ENCODE measurements around the gene OPCML.

Gene OPCML

DNA sequence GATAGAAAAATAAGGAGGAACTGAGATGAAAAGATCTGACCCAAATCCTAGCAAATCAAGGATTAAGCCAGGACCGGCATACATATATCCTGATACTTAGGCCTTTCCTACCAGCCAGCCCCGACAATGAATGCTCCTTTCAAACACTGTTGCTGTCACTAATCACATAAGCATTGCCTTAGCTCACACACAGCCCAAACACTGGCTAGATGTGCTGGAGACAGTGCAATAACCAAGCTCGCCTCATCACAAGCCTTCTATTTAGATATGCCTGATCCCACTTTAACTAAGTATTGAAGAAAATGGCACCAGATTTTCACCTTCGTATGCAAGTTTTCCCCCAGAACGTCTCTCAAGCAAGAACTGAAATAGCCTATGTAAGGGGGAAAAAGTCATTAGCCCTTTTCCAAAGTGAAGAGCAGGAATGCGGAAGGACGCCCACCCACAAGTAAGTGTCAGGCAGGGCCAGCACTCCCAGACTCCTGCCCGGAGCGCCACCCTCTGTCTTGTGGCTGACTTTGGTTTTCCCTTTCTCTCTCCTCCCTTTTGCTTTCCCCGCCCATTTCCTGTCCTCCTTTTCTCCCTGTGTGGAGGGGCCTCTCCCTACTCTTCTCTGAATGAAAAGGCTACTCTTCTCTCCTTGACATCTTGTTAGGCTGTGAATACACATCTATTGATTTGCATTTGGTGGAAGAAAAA lies 8.9 kb upstream of the OPCML start:
- no peak for DNase-seq (ENCODE audit: low read depth in 2 of 2, low spot score in 1 of 2)

- DNase-seq (ENCODE audit: low read depth in 2 of 2, low spot score in 1 of 2): no peak
These were observed 3.9 kb upstream of the OPCML start for GRCh38 chr11:133536198-133536597.

- DNase-seq (ENCODE audit: low read depth in 2 of 2, low spot score in 1 of 2): no peak
These were observed 904 bp upstream of the OPCML start for GRCh38 chr11:133533205-133533604.

GRCh38 chr11:133531458-133531857 lies 843 bp downstream of the OPCML start:
- DNase-seq (ENCODE audit: low read depth in 2 of 2, low spot score in 1 of 2): no peak

DNA sequence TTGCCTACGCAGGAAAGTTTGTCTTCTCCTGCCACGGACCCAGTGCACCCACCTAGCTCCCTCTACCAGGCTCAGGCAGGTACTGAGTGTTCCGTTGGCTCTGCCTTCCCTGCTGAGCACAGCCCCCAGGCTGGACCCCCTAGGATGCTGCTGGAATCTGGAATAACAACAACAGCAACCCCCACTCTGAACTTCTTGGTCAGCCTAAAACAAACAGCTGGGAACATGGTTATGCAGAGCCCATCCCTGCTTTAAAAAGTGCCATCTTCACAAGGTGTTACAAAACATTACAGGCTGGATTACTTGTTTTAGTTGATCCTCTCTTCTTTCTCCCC lies 1.8 kb downstream of the OPCML start:
- no peak for DNase-seq (ENCODE audit: low read depth in 2 of 2, low spot score in 1 of 2)

GRCh38 chr11:133529807-133530500 lies 2.3 kb downstream of the OPCML start:
- DNase-seq (ENCODE audit: low read depth in 2 of 2, low spot score in 1 of 2): no peak

GRCh38 chr11:133526790-133527189 lies 5.5 kb downstream of the OPCML start:
- DNase-seq (ENCODE audit: low read depth in 2 of 2, low spot score in 1 of 2): no peak

- no peak for DNase-seq (ENCODE audit: low read depth in 2 of 2, low spot score in 1 of 2)
These were observed 6.3 kb downstream of the OPCML start for GRCh38 chr11:133525976-133526375.

GRCh38 chr11:133524488-133524887 lies 7.8 kb downstream of the OPCML start:
- no peak for DNase-seq (ENCODE audit: low read depth in 2 of 2, low spot score in 1 of 2)

GRCh38 chr11:133522344-133522743 lies 10.0 kb downstream of the OPCML start:
- DNase-seq (ENCODE audit: low read depth in 2 of 2, low spot score in 1 of 2): no peak

GRCh38 chr11:133521502-133521901 lies 10.8 kb downstream of the OPCML start:
- DNase-seq (ENCODE audit: low read depth in 2 of 2, low spot score in 1 of 2): no peak

GRCh38 chr11:133520707-133521106 lies 11.6 kb downstream of the OPCML start:
- no peak for DNase-seq (ENCODE audit: low read depth in 2 of 2, low spot score in 1 of 2)

DNA sequence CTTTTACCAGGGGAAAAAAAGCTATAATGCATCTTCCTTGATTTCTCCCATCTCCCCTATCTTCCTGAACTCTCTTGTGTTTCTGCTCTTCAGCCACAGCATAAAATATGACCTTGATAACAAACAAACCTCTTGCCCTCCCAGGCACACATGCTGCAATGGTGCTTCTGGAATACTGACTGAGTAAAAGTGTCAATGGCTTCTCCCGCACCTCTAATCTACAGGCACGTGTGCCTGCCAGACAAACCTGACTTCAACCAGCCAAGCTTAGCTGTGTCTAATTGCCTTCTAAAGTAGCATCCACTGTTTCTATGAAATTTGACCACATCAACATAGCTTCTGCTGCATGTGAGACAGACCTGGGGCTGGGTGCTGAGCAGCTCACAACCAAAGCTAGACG lies 12.7 kb downstream of the OPCML start:
- DNase-seq (ENCODE audit: low read depth in 2 of 2, low spot score in 1 of 2): no peak

GRCh38 chr11:133518702-133519264 lies 13.5 kb downstream of the OPCML start:
- DNase-seq (ENCODE audit: low read depth in 2 of 2, low spot score in 1 of 2): no peak

DNA sequence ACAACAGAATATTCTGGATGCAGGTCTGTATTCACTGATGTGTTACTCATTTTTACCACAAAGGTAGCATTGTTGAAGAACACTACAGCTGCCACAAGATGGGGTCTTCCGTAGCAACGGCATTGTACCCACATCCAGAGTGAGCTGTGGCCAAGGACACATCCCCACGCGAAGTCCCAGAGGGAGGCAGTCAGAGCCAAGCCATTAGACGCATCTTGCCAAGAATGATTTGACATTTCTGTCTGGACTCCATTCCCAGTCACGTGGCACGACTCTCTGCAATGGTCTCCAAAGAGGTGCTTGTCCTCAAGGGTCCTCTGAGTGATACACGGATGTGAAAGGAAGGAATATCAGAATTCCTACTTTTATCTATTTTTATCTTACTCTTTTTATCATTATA lies 15.5 kb downstream of the OPCML start:
- no peak for DNase-seq (ENCODE audit: low read depth in 2 of 2, low spot score in 1 of 2)

GRCh38 chr11:133515107-133515506 lies 17.2 kb downstream of the OPCML start:
- DNase-seq (ENCODE audit: low read depth in 2 of 2, low spot score in 1 of 2): no peak

GRCh38 chr11:133509924-133510697 lies 22.2 kb downstream of the OPCML start:
- DNase-seq (ENCODE audit: low read depth in 2 of 2, low spot score in 1 of 2): no peak

- DNase-seq (ENCODE audit: low read depth in 2 of 2, low spot score in 1 of 2): no peak
These were observed 23.8 kb downstream of the OPCML start for GRCh38 chr11:133508468-133508867.

DNA sequence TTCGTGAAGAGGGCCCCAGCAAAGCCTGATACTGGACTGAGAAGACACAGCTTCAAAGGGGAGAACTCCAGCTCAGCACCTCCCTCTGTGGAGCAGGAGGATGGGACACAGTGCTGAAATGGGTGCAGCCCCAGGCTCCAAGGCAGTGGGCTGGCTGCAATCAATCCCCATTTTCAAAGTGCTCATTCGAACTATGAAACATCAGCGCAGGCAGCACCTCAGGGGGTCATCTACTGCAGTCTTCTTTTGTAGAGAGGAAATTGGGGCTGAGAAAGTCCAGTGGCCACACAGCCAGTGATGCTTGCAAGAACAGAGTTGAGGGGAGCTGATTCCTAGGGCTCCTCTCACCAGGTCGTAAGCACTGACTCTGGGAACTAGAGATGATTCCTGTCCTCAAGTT lies 25.1 kb downstream of the OPCML start:
- no peak for DNase-seq (ENCODE audit: low read depth in 2 of 2, low spot score in 1 of 2)

DNA sequence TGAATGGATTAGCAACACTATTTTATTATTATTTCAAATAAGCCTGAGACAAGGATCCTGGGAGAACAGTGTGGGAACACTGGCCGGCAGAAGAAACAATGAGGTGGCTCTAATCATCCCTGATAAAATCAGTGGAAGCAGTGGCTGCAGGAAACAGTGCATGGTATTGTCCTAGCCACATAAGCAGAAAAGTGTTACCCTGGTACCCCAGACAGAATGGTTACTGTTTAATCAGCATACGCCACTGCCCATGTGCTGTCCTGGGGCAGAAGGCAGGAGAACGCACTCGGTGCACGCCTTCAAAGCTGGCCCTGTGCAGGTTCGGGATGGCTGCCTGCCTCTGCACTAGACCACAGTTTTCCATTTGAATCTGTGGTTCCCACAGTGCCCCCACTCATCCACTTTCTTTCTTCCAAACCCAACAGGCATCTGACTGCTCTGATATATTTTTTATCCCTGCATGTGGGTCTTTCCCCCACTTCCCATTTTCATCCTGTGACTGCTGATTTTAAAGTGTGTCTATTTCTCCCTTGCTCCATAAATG lies 25.7 kb downstream of the OPCML start:
- DNase-seq (ENCODE audit: low read depth in 2 of 2, low spot score in 1 of 2): no peak

DNA sequence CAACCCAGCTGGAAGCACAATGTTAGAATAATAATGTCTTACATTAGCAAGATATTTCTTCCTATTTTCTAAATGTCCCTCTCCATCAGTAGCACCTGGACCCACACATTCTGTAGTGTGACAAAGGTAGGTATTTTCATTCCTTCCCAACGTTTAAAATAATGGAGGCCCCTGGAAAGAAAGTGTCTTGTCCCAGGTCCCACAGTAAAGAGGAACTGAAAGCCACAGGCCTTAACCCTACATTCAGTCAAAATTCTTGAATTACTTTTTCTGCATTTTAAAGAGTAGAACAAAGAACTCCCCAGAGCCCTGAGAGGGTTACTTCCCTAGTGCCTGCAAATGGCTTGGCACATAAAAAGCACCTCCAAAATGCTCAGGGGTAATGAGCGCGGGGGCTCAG lies 26.3 kb downstream of the OPCML start:
- no peak for DNase-seq (ENCODE audit: low read depth in 2 of 2, low spot score in 1 of 2)

GRCh38 chr11:133504906-133505305 lies 27.4 kb downstream of the OPCML start:
- DNase-seq (ENCODE audit: low read depth in 2 of 2, low spot score in 1 of 2): no peak
